ENCODE results near the gene OR56A5.

The OR56A5 gene

DNA sequence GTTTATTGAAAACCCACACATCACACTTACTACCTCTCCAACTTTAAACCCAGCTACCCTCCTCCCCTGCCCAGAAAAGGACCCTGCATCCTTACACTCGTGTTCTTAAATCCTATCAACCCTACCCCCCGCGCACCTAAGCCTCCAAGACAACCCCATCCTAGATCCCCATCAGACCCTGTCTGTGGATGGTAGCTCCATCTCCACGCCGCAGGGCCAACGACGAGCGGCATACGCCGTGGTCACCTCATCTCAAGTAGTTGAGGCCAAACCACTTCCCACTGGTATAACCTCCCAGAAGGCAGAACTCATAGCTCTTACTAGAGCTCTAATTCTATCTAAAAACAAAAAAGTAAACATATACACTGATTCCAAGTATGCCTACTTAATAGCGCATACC lies 35.6 kb downstream of the OR56A5 start:
- no peak for DNase-seq (ENCODE audit: low read depth)

DNA sequence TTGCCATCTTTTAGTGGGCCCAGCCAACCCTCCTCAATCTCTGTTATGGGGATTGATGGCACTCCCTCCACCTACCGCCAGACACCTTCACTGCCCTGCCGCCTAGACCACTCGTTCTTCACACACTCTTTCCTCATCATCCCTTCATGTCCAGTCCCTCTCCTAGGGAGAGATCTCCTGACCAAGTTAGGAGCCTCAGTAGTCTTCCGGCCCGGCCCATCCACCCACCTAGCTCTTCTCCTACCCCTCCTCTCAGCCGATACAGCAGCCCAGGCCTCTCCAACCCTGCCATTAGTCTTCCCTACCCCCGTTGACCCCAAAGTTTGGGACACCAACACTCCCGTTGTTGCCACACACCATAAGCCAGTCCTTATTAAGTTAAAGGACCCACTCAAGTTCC lies 37.2 kb downstream of the OR56A5 start:
- no peak for DNase-seq (ENCODE audit: low read depth)

DNA sequence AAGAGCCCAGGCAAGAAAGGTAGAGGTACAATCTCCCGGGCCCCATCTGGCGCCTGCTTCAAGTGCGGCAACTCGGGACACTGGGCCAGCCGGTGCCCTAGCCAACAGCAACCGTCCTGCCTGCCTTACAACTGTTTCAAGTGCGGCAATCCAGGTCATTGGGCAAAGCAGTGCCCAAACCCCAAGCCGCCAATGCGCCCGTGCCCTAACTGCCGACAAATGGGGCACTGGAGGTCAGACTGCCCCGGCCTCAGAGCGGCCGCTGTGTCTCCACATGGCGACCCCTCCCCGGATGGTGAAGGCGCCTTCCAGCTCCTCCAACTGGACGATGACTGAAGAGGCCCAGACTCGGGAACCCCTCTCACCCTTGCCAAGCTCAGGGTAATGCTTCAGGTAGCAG lies 37.7 kb downstream of the OR56A5 start:
- DNase-seq (ENCODE audit: low read depth) = no peak

DNA sequence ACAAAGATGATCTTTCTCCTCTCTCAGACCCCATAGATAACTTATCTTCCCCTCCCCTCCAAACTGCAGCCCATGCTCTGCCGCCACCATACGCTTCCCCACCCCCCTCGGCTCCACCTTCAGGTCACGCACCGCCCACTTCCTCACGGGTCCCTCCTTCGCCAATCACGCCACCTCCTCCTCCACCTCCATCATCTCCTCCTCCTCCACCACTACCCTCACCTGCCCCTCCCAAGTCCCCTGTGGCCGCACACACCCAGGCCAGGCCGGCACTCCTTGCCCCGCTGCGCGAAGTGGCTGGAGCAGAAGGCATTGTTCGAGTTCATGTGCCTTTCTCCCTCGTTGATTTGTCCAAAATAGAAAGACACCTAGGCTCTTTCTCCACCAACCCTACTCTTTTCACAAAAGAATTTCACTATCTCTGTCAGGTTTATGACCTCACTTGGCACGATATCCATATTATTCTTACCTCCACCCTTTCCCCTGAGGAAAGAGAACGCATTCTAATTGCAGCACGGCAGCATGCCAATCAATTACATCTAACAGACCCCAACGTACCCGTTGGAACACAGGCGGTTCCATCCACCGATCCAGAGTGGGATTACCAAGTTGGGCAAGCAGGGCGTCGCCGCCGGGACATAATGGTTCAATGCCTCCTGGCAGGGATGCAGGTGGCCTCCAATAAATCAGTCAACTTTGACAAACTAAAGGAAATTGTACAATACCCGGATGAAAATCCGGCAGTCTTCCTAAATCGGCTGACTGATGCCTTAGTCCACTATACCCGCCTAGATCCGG lies 38.5 kb downstream of the OR56A5 start:
- no peak for DNase-seq (ENCODE audit: low read depth)

DNA sequence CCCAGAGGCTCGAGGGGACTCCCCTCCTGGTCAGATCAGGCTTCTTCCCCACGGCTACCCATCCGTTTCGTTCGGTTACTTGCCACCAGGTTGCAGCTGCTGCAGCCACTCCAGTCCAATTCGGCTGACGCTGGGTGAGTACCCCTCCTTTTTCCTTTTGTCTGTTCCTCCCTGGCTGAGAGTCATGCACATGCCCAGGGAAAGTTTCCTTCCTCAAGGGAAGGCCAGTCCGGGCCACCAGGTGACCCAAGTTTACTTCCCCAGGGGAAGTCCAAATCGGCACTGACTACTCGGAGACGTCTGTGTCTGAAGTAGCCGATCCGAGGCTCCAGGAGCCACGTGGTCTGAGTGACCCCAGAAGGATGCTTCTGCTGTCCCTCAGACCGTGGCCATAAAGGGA lies 39.5 kb downstream of the OR56A5 start:
- no peak for DNase-seq (ENCODE audit: low read depth)

DNA sequence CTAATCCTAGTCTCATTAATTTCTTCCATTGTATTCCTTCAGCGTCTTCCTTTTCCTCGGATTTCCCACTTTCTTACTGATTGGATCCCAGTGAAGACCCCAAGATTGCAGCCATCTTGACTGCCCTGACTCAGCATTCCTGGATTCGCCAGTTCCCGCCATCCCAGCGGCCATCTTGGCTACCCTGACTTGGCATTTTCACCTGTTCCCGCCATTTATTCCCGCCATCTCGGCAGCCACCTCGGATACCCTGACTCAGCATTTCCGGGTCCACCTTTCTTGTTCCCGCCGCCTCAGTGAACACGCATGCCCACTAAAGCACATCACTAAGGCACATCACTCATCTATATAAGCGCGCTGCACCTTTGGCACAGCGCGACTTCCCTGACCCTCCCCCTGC lies 40.0 kb downstream of the OR56A5 start:
- no peak for DNase-seq (ENCODE audit: low read depth)

DNA sequence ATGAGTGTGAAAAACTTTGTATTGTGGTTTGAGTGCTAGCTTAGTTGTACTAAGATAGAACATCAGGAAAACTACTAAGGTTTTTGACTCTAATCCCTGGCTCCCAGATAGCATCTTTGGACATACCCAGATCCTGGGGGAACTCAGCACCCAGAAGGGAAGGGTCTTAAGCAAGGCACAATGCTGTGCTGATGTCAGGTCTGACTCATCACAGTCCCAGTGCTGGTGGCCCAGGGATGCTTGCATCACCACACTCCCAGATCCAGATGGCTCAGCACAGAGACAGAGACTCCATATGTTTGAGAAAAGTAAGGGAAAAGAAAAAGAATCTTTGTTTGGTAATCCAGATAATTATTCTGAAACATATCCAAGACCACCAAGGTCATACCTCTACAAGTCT lies 44.5 kb downstream of the OR56A5 start:
- no peak for DNase-seq (ENCODE audit: low read depth)

DNA sequence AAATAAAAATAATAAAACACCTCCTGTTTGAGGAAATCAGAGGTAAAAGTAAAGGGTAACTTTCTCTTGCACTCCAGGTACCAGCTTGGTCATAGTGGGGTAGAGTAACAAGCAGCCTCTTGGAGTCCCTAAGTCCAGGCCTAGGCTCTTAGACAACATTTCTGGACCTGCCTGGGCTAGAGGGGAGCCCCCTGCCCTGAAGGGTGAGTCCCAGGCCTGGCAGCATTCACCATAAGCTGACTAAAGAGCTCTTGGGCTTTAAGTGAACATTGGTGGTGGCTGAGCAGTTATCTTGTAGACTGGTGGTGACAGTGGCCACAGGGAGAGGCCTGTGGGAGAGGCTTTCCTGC lies 44.9 kb downstream of the OR56A5 start:
- DNase-seq (ENCODE audit: low read depth) = no peak

DNA sequence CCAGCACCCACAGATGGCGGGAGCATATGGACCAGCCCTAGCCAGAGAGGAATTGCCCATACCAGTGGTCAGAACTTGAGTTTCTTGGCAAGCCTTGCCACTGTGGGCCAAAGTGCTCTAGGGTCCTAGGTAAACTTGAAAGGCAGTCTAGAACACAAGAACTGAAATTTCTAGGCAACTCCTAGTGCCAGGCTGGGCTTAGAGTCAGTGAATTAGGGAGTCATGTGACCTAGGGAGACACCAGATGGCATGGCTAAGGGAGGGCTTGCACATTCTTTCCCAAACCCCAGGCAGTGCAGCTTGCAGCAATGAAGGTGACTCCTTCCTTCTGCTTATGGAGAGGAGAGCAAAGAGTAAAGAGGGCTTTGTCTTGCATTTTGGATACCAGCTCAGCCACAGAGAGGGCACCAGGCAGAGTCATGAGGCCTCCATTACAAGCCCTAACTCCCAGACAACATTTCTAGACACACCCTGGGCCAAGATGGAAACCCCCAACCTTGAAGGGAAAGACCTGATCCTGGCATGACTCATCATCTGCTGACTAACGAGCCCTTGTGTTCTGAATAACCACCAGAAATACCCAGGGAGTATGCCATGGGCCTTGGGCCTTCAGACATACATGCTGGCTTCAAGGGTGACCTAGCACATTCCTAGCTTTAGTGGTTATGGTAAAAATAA lies 45.4 kb downstream of the OR56A5 start:
- no peak for DNase-seq (ENCODE audit: low read depth)

Measured in stimulated activated CD8-positive, alpha-beta memory T cell treated with anti-CD3 and anti-CD28 coated beads, Interleukin-12 subunit alpha, Interleukin-12 subunit beta, amount 100 ng/mL, for 4 hours (primary cell).